SU-DHL-6 (cell line): ENCODE results near the gene APBA2.

Source experiments
- EZH2phosphoT487 ChIP-seq: fragments of 200-600 bp; sonication (generic), shearing (Covaris generic); conservative IDR thresholded peaks from 2 replicates; pipeline ENCODE4 v1.6.1; 2018; ENCODE audit warnings: mild to moderate bottlenecking, antibody characterized with exemption, low read length, moderate library complexity, mixed read lengths
- TF ChIP-seq, protein P1 (sequence below): fragments of 200-600 bp; sonication (generic); IDR thresholded peaks from one replicate; pipeline ENCODE4 v1.5.1; 2017; ENCODE audit warnings: antibody characterized with exemption, mild to moderate bottlenecking, low read length, moderate library complexity; ENCODE audit not compliant: insufficient read depth, poor library complexity, severe bottlenecking

GRCh38 chr15:29149738-29150075 lies 263.9 kb downstream of the APBA2 start:
- TF ChIP-seq, protein P1, sequence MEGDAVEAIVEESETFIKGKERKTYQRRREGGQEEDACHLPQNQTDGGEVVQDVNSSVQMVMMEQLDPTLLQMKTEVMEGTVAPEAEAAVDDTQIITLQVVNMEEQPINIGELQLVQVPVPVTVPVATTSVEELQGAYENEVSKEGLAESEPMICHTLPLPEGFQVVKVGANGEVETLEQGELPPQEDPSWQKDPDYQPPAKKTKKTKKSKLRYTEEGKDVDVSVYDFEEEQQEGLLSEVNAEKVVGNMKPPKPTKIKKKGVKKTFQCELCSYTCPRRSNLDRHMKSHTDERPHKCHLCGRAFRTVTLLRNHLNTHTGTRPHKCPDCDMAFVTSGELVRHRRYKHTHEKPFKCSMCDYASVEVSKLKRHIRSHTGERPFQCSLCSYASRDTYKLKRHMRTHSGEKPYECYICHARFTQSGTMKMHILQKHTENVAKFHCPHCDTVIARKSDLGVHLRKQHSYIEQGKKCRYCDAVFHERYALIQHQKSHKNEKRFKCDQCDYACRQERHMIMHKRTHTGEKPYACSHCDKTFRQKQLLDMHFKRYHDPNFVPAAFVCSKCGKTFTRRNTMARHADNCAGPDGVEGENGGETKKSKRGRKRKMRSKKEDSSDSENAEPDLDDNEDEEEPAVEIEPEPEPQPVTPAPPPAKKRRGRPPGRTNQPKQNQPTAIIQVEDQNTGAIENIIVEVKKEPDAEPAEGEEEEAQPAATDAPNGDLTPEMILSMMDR: no peak
- TF ChIP-seq EZH2phosphoT487: no peak
